H1 (cell line): ENCODE measurements around the gene KNDC1. TPM values are rescaled to one million over a fixed set of nuclear protein-coding genes. Genes with fewer than 3 reads are reported as not detected.

Experiments used
- NANOG ChIP-seq: IDR thresholded peaks from 2 replicates; pipeline ENCODE4 v1.6.1; 2011; ENCODE audit warnings: low read length, low read depth, mild to moderate bottlenecking, inconsistent platforms; ENCODE audit not compliant: insufficient read depth, poor library complexity, severe bottlenecking
- SIX5 ChIP-seq: IDR thresholded peaks from 2 replicates; pipeline ENCODE4 v1.6.1; 2011; ENCODE audit warnings: mild to moderate bottlenecking, low read depth, low read length
- polyA plus RNA-seq, 7 experiments: library from polyadenylated mRNA; depleted of rRNA in 3 of 7; stranded (reverse) in 5 of 7; unstranded in 2 of 7; fragments of >200 nt in 5 of 7; fragments of 200-250 nt in 2 of 7; gene quantifications; 1 replicate in 5 of 7; 2 replicates in 1 of 7; 4 replicates in 1 of 7; pipeline versions ENCODE4 v1.2.1 to v1.2.3, GENCODE V29; 2011 to 2013; ENCODE audit warnings: missing spikeins in 2 of 7, mixed read lengths in 2 of 7
- total RNA-seq: library from RNA; stranded (reverse); fragmentation: NEBNext Ultra II Directional; extraction: Animal tissue kit (Norgen Biotek cat#: 25700); gene quantifications from 2 replicates; pipeline ENCODE4 v1.2.1, GENCODE V29; 2021

The KNDC1 gene
- total and polyA plus RNA-seq, 2 of the 8 experiments (the other 6 are each of a cell fraction or from before 2014, with no cell fraction given): 7.5 to 16.7 TPM

GRCh38 chr10:133249975-133250754, 90.1 kb downstream of the KNDC1 start (continued):
- TF ChIP-seq NANOG (no peak), SIX5 (no peak)
